HG03103 (cell line): ENCODE data around the gene IPO8.
"Not testable (repeated sequence)": the region's sequence is repeated elsewhere in the genome, so short reads cannot be mapped to it uniquely, and the experiment has no call there.

Source experiments
- ATAC-seq: cut with Tn5 transposase; IDR thresholded peaks from one replicate; pipeline ENCODE4 v1.9.1; 2021; ENCODE audit warnings: low read depth; ENCODE audit not compliant: unreplicated experiment

The IPO8 gene

DNA sequence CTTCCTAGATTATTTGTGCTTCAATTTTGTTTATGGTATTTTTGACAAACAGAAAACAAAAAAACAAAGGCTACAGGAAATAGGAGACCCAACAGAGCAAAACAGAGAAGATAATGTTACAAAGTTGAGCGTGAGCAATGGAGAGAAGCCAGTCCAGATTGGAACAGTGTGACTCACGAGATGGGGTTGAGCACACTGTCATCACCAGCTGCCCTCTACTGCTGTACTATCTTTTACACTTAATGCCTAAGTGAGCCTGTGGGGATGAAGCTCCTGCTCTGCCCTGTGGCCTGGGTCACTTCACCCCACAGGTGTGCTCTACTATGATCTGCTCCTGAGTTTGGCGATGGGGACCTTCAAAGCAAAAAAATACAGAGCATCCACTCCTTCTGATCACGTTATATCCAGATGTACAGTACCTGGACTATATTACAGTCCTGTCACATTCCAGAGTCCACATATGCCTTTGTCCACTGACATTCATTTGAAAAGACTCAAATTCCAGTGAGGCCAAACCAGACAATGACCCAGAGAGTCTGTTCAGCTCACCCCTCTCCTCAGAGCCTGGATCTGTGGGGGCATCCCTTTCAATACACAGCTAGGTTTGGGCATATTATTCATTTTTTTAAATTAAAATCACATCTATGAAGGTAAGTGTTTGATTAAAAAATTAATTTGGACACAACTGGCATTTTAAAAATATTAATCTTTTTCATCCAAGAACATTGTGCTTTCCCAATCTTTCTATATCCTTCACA lies 4.4 kb downstream of the IPO8 start:
- no peak for ATAC-seq

DNA sequence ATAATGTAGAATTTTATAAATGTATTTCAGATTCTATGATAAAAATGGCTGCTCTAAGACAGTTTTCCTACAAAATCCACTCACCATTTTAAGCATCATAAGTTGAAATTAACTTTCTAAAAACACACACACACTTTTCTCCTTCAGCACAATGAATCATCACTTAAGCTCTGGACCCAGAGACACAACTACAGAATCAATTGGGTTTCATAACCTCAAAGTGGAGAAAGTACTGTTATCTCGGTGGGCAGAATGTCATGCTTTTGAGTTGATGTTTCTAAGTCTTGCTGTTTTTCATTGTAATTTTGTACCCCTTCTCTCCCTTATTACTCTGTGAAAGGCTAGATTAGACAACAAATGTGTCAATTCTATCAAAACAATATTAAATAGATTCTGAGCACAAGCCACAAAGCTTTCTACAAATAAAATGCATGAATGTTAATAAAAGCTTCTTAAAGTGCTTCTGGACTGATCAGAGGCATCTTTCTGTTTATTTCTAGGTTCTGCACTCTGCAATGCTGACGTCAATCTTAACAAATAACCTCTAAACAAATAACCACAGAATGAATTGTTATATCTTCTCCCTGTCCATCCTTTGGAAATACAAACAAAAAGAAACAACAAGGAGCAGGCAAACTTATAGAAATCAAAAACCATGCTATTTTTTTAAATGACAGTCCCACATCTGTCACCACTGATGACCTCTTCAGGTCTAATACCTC lies 8.2 kb downstream of the IPO8 start:
- no peak for ATAC-seq

DNA sequence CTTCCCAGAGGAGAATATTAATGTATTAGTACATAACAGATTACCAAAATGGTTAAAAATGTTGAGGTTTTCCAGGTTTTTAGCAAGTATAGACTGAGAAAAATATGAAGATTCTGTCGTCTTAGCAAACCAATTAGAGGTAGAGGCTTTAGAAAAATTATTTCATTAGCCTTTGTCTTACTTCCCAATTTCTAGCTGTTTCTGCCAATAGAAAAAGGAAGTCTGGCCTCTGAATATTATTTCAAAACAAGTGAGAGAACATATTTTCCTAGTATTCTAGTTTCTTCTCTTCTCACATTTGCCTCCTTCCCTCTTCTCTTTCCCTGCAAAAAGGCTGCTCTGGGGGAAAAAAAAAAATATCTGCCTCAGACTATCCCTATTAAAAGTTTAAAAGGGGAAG lies 16.4 kb downstream of the IPO8 start:
- no peak for ATAC-seq

DNA sequence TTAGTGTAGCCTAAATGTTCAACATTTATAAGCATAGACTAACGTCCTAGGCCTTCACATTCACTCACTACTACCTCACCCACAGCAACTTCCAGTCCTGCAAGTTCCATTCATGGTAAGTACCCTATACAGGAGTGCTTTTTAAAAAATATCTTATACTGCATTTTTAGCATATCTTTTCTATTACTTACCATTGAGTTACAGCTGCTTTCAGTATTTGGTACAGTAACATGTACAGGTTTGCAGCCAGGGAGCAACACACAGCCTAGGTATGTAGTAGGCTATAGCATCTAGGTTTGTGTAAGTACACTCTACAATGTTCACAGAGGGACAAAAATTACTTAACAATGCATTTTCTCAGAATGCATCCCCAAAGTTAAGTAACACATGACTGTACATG lies 17.4 kb downstream of the IPO8 start:
- ATAC-seq = no peak

DNA sequence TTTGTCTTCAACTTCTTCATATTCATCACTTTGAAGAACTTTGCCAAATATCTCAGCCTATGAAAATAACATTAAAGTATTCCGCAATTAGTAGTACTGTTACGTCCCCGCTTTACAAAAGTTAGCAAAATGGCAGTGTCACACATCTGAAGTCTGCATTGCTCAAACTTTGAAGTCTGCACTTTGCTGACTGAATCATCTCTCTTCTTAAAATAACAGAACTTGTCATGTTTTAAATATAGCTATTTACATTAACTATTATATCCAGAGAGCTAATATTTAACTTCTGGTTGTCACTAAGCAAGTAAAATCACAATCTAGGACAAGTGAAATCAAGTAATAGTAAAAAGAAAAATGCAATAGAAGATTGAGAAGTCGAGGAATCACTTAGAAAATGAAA lies 34.5 kb downstream of the IPO8 start:
- ATAC-seq = no peak

DNA sequence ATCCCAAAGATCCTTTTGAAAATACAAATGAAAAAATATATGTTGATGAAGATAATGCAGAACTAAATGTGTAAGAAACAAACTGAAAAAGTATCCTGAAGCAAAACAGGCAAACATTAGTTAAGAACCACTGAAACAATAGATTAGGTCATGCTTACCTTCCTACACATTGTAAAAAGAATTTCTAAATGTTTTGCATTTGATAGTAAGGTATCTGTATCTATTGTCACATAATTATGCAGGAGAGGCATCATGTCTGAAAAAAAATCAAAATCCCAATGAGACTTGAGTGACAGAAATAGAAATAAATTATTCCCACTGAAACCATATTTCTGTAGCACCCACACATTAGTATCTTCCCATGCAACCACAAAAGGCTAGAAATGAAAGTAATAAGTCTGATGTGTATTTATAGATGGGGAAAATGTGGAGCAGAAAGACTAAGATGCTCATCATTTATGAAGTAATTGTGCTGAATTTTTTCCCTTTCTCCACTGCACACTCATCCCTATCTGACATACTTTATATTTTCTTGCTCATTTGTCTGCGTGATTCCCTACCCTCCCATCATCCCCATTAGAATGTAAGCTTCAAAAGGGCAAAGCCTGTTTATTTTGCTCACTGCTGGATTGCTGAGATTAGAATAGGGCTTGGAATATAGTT lies 43.5 kb downstream of the IPO8 start:
- ATAC-seq = no peak

DNA sequence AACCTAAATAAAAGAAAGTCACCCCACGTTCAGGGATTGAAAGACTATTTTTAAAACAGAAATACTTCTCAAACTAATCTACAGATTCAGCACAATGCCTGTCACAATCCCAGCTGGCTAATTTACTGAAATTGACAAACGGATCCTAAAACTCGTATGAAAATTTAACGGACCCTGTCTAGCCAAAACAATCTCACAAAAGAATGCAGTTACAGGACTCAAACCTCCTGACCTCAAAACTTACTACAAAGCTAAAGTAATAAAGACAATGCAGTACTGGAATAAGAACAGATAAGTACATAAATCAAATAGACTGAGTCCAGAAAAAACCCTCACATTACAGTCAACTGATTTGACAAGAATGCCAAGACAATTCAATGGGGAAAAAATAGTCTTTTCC lies 48.8 kb downstream of the IPO8 start:
- no peak for ATAC-seq

DNA sequence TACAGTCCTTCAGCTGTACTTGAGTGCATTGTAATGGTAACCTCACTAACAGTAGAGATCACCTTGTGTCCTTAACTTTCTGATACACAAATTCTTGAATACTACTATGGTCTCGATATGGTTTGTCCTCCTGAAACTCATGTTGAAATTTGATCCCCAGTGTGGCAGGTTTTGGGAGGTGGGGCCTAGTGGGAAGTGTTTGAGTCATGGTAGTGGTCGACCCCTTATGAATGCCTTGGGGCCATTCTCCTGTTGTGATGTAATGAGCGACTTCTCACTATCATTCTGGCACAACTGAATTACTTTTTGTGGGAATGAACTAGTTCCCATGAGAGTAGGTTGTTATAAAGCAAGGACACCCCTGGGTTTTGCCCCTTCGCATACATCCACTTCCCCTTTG lies 52.3 kb downstream of the IPO8 start:
- no peak for ATAC-seq

DNA sequence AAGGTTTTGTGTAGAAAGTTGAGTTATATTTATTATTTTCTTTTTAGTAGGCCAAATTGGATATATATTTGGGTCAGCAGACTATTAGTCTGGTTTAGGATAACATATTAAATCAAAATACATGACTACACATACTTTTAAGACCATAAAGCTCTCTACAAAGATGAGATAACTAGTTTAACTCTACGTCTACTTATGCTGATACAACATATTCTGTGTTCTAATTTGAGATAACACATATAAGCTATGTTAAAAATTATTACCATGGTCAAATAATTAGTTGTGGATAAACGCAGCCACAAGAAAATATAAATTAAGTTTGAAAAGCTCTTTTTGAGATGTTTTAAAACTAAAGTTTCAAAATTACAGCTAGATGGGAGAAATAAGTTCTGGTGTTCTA lies 55.3 kb downstream of the IPO8 start:
- ATAC-seq = no peak

DNA sequence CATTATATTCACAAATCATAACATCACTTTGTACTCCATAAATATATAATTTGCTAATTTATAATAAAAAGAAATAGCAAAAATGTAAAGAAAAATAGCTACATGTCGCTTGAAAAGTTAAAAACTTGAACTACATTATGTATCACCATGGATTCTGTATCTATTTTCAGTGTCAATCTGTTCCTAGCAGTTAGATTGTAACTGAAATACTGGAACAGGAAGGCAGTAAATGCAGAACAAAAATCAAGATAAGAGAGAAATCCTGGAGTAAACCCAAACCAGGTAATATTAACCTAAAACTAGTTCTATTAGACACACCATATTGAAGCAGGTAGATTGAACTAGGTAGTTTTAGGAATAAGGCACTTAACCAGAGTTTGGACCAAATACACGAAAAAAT lies 60.3 kb downstream of the IPO8 start:
- no peak for ATAC-seq

DNA sequence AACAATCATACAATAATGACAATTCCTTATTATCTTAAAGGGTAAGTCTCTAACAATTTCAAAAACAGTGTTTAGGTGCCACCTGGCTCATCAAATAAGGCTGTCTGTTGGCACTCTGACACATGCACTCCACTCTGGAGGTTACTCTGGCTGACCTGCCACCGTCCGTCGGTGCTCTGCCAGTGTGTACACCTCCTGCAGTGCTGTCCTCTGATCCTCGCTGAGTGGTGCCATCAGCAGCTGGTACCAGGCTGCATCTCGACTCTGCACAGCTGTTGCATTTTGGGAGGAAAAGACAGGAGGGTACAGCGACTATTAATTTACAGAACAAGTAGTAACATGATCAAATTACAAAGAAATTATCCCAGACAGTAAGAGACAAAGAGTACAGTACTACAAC lies 63.9 kb downstream of the IPO8 start:
- ATAC-seq = no peak

DNA sequence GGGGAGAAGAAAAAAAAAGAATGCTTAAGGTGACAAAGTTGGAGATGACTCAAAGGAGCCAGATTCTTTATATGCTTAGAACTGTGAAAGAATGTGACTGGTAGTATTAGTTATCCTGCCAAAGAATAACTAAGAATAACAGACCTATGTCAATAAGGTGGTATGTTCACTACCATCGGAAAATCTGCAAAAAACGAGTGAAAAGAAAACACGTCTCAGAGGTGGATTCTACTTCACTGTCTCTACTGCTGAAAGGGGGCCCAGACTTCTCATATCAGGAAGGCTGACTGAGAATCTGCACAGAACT lies 64.7 kb downstream of the IPO8 start:
- ATAC-seq = no peak

DNA sequence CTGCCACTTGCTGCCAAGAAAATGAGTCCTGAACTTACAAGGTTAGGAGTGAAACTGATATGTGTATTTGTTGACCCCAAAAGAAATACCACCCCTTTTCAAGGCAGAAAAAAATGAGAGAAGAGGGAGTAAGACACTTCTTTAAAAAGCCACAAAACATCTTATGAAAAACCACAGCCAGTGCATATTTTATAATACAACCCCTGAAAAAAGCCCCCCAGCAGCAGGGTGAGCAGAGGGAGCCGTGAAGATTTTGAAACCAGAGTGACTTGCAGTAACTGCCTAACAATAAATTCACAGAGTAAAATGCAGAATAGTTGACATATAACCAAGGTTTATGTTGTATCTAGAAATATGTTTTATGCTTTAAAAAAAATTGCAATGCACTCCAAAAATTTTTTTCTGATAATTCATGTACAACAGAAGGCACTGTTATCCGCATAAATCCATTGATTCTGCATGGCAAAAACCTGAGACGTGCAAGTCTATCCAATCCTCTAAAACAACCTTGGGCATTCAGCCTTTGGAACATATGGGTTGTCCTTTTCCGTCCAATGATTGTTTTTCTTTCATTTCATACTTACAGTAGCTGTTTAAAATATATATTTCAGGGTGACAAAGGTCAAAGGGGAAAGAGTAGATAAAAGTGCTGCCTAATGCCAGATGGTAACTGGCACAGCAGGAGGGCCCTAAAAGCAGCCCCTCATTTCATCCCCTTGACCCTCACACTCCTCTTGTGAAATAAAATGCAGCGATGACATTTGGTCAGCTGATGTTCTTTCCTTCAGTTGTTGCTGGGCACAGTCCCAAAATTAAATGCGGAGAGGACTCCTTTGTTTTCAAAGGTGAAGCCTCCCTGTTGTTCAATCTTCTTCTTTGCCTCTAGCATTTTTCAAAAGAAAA lies 65.3 kb downstream of the IPO8 start:
- ATAC-seq = no peak

DNA sequence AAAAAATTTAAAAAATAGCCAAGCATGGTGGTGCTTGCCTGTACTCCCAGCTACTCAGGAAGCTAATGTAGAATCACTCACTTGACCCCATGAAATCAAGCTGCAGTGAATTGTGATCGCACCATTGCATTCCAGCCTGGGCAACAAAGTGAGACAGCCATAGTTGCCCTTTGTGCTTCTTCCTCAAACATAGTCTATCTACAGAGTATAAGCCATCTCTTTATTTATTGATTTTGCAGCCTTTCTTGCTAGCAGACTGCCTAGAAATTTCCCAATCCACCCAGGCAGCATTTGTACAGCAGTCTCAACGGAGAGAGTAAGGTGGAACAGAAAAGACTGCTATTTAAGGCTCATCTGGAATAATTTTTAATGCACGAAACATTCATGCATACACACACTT lies 68.8 kb downstream of the IPO8 start:
- ATAC-seq = no peak

DNA sequence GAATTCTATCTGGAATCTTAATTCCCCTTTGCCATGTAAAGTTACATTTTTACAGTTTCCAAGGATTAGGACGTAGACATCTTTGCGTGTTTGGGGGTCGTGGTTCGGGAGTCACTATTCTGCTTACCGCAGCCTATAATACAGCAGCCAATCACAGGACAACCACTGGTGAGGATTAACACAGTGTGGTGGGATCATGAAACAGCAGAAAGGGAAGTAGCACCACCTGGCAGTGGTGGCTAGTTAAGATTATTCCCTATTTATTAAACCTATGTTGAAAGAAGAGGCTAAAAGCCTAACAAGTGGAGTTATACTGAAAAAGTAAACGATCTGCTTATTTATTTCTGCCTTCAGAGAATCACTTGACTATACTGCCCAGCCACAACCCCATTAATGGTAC lies 71.7 kb downstream of the IPO8 start:
- no peak for ATAC-seq

DNA sequence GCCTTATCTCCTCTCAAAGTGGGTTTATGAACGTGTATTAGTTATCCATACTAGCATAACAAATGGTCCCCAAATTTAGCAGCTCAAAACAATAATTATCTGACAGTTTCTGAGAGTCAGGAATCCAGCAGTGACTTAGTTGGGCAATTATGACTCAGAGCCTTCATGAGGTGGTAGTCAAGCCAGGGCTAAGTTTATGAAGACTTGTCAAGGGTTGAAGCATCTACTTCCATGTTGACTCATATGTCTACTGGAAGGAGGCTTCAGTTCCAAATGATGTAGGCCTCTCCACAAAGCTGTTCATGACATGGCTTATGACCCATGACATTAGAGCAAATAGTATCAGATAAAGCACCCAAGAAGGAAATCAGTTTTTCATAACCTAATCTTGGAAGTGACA lies 73.2 kb downstream of the IPO8 start:
- ATAC-seq = peak; percentile 91

DNA sequence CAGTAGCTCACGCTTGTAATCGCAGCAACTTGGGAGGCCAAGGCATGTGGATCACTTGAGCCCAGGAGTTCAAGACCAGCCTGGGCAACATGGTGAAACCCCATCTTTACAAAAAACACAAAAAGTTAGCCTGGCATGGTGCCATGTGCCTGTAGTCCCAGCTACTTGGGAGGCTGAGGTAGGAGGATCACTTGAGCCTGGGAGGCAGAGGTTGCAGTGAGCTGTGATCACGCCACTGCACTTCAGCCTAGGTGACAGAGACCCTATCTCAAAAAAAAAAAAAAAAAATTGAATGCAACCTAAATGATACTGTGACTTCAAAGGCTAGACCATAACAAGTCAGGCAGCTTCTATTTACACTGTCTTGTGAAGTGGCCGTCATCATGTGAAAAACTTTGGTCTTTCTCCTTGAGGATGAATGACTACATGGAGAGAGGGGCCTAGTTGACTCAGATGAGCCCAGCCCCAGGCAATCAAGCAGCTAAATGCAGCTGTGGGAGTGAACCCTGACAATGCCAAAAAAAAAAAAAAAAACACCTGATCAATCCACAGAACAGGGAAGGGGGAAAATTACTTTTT lies 73.9 kb downstream of the IPO8 start:
- ATAC-seq = not testable (repeated sequence)

DNA sequence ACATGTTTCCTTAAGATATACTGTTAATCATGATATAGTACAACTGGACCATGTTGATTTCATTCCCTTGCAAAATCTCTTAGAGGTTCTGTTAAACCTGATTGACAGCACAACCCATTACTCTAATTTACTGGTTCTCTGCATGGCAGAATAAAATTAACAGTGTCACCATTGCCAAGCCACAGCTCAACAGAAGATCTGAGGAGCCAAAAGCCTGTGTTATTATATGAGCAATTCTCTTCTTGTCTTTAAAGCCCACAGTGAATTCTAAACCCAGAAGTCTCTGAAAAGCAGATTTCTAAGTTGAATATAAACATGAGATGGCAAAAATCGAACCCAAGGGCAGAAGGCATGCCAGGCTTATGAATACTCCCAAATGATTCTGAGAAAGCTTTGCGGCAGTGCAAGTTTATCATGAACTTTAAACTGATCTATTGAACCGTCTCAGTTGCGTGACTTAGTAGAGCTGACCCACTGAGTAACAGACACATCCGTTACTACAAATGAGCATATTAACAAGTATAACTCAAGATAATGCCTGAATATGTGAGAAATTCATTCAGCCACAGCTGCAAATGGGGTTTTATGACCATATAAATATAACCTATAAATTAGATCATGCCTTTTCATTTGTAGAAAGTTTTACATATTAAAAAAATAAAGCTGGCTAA lies 78.2 kb downstream of the IPO8 start:
- ATAC-seq = no peak

DNA sequence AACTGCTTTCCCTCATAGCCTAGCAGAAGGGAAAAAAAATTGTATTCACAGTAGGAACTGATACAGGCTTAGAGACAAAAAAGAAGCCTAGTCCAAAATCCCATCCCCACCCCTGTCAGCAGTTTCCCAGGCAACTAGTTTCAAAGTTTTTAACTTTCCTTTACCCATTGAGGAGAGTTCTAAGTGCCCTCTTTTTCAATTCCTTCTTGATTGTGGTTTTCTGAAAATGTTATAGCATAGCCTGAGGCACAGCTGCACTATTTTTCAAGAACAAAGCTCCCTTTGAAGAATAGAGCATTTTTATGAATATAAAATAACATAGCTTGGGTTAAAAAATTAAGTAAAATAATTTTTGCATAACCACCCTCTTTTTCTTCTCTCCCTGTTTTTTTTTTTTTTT lies 81.6 kb downstream of the IPO8 start:
- no peak for ATAC-seq
